Breast epithelium (tissue), 3 donors: ENCODE results near the gene RPP25. TPM values are rescaled to one million over a fixed set of nuclear protein-coding genes. Genes with fewer than 3 reads are reported as not detected.

Experiments used
- total RNA-seq, 3 donors: library from RNA; depleted of rRNA; stranded (reverse); fragments of >200 nt; gene quantifications; one replicate each; pipeline ENCODE4 v1.1.0, GENCODE V29; 2016

RPP25 gene
- total RNA-seq, 3 donors from 2014 or later, result 7.6 to 17.1 (median 13.1) TPM

Other genes starting within 250 kb of the RPP25 start
- 10 to 100 TPM in 1 of 3 donors, 1 to 10 TPM in 1, under 1 TPM in 1; 0.80 to 32.1 (median 4.8) TPM for gene CYP1A1, start 231.2 kb downstream of the RPP25 start, total RNA-seq
- not detected for gene CYP1A2, start 207.9 kb downstream of the RPP25 start, total RNA-seq
- 10 to 100 TPM; 18.7 to 26.2 (median 18.7) TPM for gene CSK, start 174.7 kb downstream of the RPP25 start, total RNA-seq
- under 1 TPM in 1 of 3 donors, not detected in 2; 0.15 TPM for gene LMAN1L, start 143.9 kb downstream of the RPP25 start, total RNA-seq
- gene CPLX3, start 130.1 kb downstream of the RPP25 start, total RNA-seq, result under 1 TPM in 1 of 3 donors, not detected in 2; 0.66 TPM
- gene ULK3, start 113.6 kb downstream of the RPP25 start, total RNA-seq, result 10 to 100 TPM; 28.3 to 48.8 (median 48.0) TPM
- 10 to 100 TPM; 49.5 to 71.4 (median 69.4) TPM for gene SCAMP2, start 83.4 kb downstream of the RPP25 start, total RNA-seq
- gene MPI, start 66.7 kb downstream of the RPP25 start, total RNA-seq, result 10 to 100 TPM; 42.7 to 70.1 (median 48.3) TPM
- gene FAM219B, start 49.9 kb downstream of the RPP25 start, total RNA-seq, result 10 to 100 TPM; 51.4 to 72.0 (median 54.1) TPM
- 10 to 100 TPM; 55.6 to 73.8 (median 58.3) TPM for gene COX5A, start 18.7 kb downstream of the RPP25 start, total RNA-seq
- 1 to 10 TPM; 2.2 to 7.5 (median 4.5) TPM for gene SCAMP5, start 38.8 kb upstream of the RPP25 start, total RNA-seq
- gene PPCDC, start 66.8 kb upstream of the RPP25 start, total RNA-seq, result 10 to 100 TPM; 17.3 to 19.0 (median 18.9) TPM
- 10 to 100 TPM in 2 of 3 donors, 1 to 10 TPM in 1; 7.7 to 17.4 (median 11.5) TPM for gene C15orf39, start 245.1 kb upstream of the RPP25 start, total RNA-seq